Measurements from ENCODE around the gene PAPOLG.
"Not testable (repeated sequence)": the region's sequence is repeated elsewhere in the genome, so short reads cannot be mapped to it uniquely, and the experiment has no call there.

Gene PAPOLG

DNA sequence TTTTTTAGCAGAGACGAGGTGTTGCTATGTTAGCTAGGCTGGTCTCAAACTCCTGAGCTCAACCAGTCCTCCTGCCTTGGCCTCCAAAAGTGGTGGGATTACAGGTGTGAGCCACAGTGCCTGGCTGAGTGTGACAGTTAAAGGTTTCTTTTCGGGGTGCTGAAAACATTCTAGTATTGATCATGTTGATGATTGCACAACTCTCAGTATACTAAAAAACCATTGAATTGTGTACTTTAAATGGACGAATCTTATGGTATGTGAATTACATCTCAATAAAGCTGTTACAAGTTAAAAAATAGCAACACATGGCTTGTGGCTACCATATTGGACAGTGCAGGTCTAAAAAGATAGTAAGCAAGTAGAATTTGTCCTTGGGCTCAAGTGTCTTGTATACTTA lies 22.3 kb downstream of the PAPOLG start:
- DNase-seq, result no peak

DNA sequence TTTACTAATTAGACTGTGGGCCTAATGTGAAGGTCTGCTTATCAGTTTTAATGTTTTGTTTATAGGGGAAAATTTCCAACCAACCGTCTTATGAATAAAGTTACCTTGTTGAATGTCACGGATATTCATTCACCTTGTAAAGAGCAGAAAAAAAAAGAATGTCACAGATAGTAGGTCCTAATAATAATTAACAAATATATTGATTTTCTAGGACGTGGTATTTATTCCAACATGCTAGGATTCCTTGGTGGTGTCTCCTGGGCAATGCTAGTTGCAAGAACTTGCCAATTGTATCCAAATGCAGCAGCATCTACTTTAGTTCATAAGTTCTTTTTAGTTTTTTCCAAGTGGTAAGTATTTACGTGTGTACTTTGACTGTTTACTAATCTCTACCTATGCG lies 23.4 kb downstream of the PAPOLG start:
- no peak for DNase-seq

GRCh38 chr2:60780721-60781120 lies 24.7 kb downstream of the PAPOLG start:
- no peak for DNase-seq

GRCh38 chr2:60793169-60793568 lies 37.1 kb downstream of the PAPOLG start:
- no peak for DNase-seq

GRCh38 chr2:60794271-60794863 lies 38.3 kb downstream of the PAPOLG start:
- DNase-seq, result peak; percentile 42

DNA sequence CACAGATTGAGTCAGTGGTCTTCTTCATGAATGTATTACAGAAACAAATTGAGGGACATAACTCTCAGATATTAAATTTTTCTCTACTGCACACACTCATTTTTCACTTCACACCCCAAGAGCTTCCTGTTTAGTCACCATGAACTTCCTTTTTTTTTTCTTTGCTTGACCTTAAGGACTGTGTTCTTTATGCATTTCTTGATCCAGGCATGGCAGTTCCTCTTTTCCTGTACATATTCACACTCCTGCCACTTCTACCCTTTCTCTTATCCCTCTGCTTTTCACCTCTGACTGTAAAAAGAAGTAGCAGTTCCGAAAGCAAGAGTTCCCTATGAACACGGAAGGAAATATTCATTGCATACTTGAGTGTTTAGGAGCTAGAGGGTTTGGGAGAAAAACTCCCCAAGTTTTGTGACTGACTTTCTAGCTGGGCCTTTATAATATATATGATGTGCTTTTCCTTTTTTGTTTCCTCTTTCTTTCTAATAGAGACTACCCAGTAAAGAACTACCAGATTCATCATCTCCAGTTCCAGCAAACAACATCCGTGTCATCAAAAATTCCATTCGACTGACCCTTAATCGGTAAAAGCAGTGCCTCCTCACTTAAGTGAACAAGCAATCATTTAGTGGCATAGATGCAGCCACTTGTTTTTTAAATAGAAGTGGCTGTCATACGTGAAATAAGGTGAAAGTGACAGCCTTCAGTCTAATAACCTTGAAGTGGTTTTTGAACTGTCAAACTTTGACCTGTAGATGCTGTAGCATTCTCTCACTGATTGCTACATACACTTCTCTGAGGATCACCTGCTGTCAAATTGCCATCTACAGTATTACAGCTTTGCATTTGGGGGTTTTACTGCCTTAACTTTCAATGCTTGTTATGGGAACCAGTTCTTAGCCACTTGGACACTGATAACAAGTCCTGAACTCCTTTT lies 40.8 kb downstream of the PAPOLG start:
- no peak for DNase-seq

GRCh38 chr2:60804473-60804872 lies 48.4 kb downstream of the PAPOLG start:
- no peak for DNase-seq

- no peak for DNase-seq
Measured at GRCh38 chr2:60806595-60806987, 50.5 kb downstream of the PAPOLG start.

DNA sequence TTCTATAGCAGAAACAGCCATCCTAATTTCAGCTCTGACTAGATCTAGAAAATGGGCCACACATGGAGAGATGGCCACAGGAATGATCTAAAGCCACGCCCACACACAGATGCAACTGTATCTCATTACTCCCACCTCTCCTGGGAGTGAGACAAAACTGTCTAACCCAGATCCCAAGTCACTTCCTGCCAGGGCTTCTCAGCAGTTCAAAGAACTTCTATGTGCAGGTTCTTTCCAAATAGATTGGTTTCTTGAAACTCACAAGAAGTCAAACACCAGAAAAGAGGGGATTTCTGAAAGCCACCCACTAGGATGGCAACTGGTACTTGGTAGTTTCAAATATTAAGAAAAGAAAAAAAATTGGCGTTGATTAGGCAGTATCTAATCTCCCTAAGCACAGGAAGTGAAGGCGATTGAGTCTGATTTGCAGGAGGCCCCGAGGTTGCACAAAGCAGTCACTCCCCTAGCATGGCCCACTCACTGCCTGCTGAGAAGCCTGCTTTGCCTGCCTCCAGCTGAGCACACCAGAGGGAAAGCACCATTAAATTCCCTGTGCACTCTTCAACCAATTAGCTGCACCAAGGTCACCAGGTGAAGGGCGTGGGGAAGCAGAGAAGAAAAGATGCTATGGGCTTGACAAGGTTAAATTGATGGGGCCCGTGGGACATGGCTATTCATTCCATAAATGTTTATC lies 51.1 kb downstream of the PAPOLG start:
- DNase-seq, result peak; percentile 73

DNA sequence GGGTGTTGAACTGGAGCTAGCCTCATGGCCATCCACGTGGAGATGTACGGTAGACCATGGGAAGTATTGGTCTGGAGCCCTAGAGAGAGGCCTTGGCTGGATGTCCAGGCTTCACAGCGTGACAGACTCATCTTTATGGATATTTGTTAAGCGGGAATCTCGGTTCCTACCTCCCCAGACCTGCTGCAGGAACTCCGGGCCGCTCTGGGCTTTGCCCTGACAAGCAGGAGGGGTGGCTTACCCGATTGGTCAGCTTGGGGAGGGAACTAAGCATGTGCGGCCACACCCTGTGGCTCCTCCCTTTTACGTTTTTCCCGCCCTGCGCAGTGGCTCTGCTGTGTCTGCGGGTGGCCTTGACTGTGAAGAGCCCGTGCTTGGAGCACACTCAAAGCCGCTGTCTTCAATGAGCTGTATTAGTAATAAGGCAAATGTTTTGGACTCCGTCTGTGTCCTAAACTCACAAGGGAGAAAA lies 52.3 kb downstream of the PAPOLG start:
- DNase-seq, result no peak

GRCh38 chr2:60811491-60812375 lies 55.7 kb downstream of the PAPOLG start:
- no peak for DNase-seq

GRCh38 chr2:60817191-60817590 lies 61.1 kb downstream of the PAPOLG start:
- DNase-seq, result not testable (repeated sequence)

DNA sequence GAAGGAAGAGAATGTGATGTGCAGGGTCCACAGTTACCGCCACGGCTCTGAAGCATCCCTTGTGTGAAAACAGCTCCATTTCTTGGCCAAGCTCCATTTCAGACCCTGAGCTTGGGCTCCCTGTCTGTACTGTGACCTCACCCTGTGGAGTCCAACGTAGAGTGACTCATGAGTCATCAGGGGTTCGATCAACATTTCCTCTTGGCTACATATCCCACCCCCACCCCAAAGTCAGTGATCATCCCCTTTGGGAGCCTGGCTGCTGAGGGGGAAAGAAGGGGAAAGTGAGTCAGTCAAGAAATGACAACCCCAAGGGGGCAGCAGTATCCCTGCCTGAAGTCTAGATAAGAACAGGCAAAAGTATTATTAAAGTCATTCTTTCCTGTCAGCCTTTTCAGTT lies 62.2 kb downstream of the PAPOLG start:
- DNase-seq, result no peak

GRCh38 chr2:60819155-60819862 lies 63.2 kb downstream of the PAPOLG start:
- no peak for DNase-seq

- DNase-seq, result no peak
Measured at GRCh38 chr2:60819936-60820335, 63.9 kb downstream of the PAPOLG start.

DNA sequence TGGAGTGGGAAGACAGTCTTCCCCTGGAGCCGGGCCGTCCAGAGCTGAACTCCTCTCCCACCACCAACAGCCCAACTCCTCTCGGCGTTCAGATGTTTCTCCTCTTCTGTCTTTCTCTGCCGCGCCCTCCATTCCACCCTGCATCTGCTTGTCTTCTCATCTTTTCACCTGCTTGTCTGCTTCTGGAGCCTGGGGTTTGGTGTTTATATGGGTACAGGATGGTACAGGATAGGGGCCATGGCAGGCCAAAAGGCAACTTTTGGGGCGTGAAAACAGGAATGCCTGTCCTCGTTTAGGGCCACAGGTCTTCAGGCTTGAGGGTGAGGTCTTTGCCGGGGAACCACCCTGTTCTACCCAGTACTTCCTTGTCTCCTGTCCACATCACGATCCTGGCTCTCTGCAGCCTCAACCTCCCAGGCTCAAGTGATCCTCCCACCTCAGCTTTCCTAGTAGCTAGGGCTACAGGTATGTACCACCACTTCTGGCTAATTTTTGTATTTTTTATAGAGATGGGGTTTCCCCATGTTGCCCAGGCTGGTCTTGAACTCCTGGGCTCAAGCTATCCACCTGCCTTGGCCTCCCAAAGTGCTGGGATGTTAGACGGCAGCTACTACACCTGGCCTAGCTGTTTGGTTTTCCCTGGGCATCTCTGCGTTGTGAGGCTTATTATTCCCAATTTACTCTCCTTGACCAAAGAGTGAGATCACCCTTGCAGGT lies 64.5 kb downstream of the PAPOLG start:
- no peak for DNase-seq

DNA sequence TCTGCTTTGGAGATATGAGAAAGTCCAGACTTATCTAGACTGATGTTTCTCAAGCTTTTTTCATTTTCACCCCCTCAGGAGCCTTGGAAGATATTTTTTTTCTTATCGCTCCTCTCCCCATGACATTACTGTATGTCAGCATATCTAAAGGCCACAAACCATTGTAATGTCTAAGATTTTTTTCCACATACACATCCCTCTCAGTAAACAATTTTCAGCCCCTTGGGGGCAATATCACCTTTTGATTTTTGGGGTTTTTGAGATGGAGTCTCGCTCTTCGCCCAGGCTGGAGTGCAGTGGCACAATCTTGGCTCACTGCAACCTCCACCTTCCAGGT lies 65.0 kb downstream of the PAPOLG start:
- no peak for DNase-seq

- DNase-seq, result no peak
Measured at GRCh38 chr2:60821587-60822302, 65.7 kb downstream of the PAPOLG start.

GRCh38 chr2:60822987-60823386 lies 66.9 kb downstream of the PAPOLG start:
- DNase-seq, result no peak

GRCh38 chr2:60823694-60824305 lies 67.7 kb downstream of the PAPOLG start:
- no peak for DNase-seq
